Osteocyte (in vitro differentiated cells): Measurements from ENCODE around the gene FCGR1A. TPM values are rescaled to one million over a fixed set of nuclear protein-coding genes. Genes with fewer than 3 reads are reported as not detected.
"Not testable (repeated sequence)": the region's sequence is repeated elsewhere in the genome, so short reads cannot be mapped to it uniquely, and the experiment has no call there.

Experiments used
- DNase-seq: peaks from one replicate; pipeline ENCODE4 v3.0.0; 2021; ENCODE audit warnings: mixed read lengths; ENCODE audit not compliant: unreplicated experiment; ENCODE audit errors: extremely low spot score
- H3K27ac Mint-ChIP-seq: one replicate; pipeline ENCODE4 v1.8.0; 2021; ENCODE audit warnings: mild to moderate bottlenecking, mixed read lengths; ENCODE audit not compliant: unreplicated experiment
- H3K27me3 Mint-ChIP-seq: one replicate; pipeline ENCODE4 v1.8.0; 2021; ENCODE audit warnings: mixed read lengths; ENCODE audit not compliant: unreplicated experiment
- H3K36me3 Mint-ChIP-seq: one replicate; pipeline ENCODE4 v1.8.0; 2021; ENCODE audit warnings: mixed read lengths; ENCODE audit not compliant: unreplicated experiment
- H3K4me1 Mint-ChIP-seq: one replicate; pipeline ENCODE4 v1.8.0; 2021; ENCODE audit warnings: mixed read lengths; ENCODE audit not compliant: unreplicated experiment
- H3K4me3 Mint-ChIP-seq: one replicate; pipeline ENCODE4 v1.8.0; 2021; ENCODE audit warnings: mild to moderate bottlenecking, moderate library complexity, mixed read lengths; ENCODE audit not compliant: unreplicated experiment
- H3K9me3 Mint-ChIP-seq: one replicate; pipeline ENCODE4 v1.8.0; 2021; ENCODE audit warnings: mixed read lengths; ENCODE audit not compliant: unreplicated experiment
- total RNA-seq: library from RNA; stranded (reverse); gene quantifications from 2 replicates; pipeline ENCODE4 v1.2.1, GENCODE V29; 2021
- TF ChIP-seq, protein P1 (sequence below): fragments of 200-600 bp; sonication (generic); IDR thresholded peaks from 2 replicates; pipeline ENCODE4 v1.5.0; 2021; ENCODE audit warnings: antibody characterized with exemption, mild to moderate bottlenecking, moderate library complexity

FCGR1A gene
- total RNA-seq, 1 donor from 2014 or later = not detected

- not testable (repeated sequence) for H3K27me3 Mint-ChIP-seq, DNase-seq, H3K4me3 Mint-ChIP-seq, H3K9me3 Mint-ChIP-seq, H3K36me3 Mint-ChIP-seq, H3K27ac Mint-ChIP-seq, H3K4me1 Mint-ChIP-seq
These were observed 1.4 kb downstream of the FCGR1A start for GRCh38 chr1:149783868-149784267.

GRCh38 chr1:149787688-149788451, 5.4 kb downstream of the FCGR1A start:
- not testable (repeated sequence) for H3K4me1 Mint-ChIP-seq, DNase-seq, H3K36me3 Mint-ChIP-seq, H3K27ac Mint-ChIP-seq, H3K27me3 Mint-ChIP-seq, H3K9me3 Mint-ChIP-seq, H3K4me3 Mint-ChIP-seq

DNA sequence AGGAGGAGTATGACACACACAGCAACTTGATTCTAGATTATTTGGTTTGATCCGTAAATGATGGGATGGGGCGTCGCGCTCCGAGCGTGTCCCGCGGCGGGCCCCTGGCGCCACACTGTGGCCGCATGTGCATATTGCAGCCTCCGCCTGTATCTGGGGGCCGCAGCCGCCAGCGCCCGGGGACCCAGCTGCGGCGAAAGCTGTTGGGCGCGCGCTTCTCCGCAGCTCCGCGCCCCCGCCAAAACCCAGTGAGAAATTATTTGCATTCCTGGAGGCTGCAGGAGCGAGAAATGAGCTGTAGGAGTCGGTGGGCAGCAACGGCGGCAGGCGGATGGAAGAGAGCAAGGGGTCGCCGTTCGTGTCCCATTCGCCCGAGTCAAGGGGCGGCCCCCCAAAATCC, 10.0 kb downstream of the FCGR1A start:
- H3K36me3 Mint-ChIP-seq, H3K4me1 Mint-ChIP-seq, H3K9me3 Mint-ChIP-seq, H3K27me3 Mint-ChIP-seq: not testable (repeated sequence)
- Mint-ChIP-seq H3K4me3 (peak overlapping the region; percentile 97), H3K27ac (peak overlapping the region; percentile 97)
- TF ChIP-seq, protein P1, sequence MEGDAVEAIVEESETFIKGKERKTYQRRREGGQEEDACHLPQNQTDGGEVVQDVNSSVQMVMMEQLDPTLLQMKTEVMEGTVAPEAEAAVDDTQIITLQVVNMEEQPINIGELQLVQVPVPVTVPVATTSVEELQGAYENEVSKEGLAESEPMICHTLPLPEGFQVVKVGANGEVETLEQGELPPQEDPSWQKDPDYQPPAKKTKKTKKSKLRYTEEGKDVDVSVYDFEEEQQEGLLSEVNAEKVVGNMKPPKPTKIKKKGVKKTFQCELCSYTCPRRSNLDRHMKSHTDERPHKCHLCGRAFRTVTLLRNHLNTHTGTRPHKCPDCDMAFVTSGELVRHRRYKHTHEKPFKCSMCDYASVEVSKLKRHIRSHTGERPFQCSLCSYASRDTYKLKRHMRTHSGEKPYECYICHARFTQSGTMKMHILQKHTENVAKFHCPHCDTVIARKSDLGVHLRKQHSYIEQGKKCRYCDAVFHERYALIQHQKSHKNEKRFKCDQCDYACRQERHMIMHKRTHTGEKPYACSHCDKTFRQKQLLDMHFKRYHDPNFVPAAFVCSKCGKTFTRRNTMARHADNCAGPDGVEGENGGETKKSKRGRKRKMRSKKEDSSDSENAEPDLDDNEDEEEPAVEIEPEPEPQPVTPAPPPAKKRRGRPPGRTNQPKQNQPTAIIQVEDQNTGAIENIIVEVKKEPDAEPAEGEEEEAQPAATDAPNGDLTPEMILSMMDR = peak; percentile 61
- DNase-seq = peak; percentile 89

- H3K9me3 Mint-ChIP-seq, H3K36me3 Mint-ChIP-seq, H3K4me1 Mint-ChIP-seq, H3K27me3 Mint-ChIP-seq, H3K27ac Mint-ChIP-seq, H3K4me3 Mint-ChIP-seq: not testable (repeated sequence)
- TF ChIP-seq, protein P1 = peak; percentile 55
- DNase-seq = peak; percentile 91
These were observed 10.5 kb downstream of the FCGR1A start for GRCh38 chr1:149792912-149793515.

DNA sequence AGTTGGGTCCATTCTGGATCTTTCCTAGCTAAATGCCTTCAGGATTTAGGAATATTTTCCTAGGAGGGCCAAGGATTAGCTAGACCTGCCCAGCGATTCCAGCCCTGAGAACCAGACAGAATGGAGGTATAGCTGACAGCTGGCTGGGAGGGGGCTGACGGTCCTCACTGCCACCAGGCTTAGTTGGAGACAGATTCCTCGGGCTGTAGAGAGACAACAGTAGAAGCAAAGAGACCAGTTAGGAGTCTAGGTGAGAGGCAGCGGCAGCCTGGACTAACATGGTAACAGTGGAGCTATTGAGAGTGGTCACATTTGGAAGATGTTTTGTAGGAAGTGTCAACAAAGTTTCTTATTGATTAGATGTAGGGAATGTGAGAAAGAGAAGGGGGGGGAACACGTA, 11.4 kb downstream of the FCGR1A start:
- not testable (repeated sequence) for H3K27me3 Mint-ChIP-seq, H3K4me1 Mint-ChIP-seq, H3K4me3 Mint-ChIP-seq, DNase-seq, H3K36me3 Mint-ChIP-seq, H3K9me3 Mint-ChIP-seq, H3K27ac Mint-ChIP-seq

DNA sequence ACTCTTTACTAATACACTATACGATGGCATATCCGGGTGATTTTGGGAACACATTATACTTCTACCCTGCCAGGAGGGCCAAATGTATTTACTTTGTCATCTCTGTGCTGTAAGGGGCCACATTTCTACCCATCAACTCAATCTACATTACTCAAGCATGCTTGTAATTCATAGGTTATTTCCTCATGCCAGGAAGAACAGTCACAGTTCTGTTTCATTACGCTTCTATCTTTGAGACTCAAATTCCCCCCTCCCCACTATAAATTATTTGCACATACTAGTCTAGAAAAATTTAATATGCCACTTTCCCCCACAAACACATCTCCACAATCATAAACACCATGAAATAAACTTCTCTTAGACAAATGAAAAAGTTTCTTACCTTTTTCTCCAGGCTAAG, 19.1 kb downstream of the FCGR1A start:
- DNase-seq, H3K36me3 Mint-ChIP-seq, H3K27me3 Mint-ChIP-seq, H3K9me3 Mint-ChIP-seq, H3K27ac Mint-ChIP-seq, H3K4me1 Mint-ChIP-seq, H3K4me3 Mint-ChIP-seq: not testable (repeated sequence)

DNA sequence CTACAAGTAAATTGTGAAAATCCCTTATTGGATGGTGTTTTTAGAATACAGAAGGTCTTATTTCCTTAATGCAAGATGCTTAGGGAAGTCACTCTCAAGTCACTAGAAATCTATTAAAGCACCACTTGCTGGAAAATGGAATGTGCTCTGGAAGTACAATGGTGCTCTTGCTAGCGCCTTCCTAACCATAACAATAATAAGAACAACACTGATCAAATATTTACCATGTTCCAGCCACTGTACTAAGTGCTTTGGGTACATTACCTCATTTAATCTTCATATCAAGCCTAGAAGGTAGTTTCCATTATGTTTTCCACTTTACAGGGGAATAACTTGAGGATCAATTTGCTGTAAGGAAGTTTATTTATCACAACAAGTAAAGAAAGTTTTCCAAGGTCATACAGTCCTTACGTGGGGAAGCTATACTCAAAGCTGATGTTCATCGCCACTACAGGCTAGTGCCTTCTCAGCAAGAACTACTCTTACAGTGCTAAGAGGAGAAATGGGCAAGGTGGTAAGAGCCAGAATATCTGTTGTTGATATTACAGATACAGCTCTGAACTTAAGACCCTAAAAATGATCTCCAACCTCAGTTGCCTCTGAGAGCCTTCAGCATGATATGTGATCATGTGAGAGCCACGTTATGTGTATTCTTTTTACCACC, 22.1 kb downstream of the FCGR1A start:
- not testable (repeated sequence) for H3K27me3 Mint-ChIP-seq, H3K36me3 Mint-ChIP-seq, H3K27ac Mint-ChIP-seq, H3K9me3 Mint-ChIP-seq, H3K4me1 Mint-ChIP-seq, H3K4me3 Mint-ChIP-seq, DNase-seq

GRCh38 chr1:149810697-149811405, 28.4 kb downstream of the FCGR1A start:
- not testable (repeated sequence) for DNase-seq, H3K27ac Mint-ChIP-seq, H3K36me3 Mint-ChIP-seq, H3K27me3 Mint-ChIP-seq, H3K9me3 Mint-ChIP-seq, H3K4me1 Mint-ChIP-seq
- H3K4me3 Mint-ChIP-seq = peak overlapping the region; percentile 14

- not testable (repeated sequence) for H3K9me3 Mint-ChIP-seq
These were observed 29.0 kb downstream of the FCGR1A start for GRCh38 chr1:149811514-149811889.

More at GRCh38 chr1:149811514-149811889, 29.0 kb downstream of the FCGR1A start:
- H3K4me3 Mint-ChIP-seq = peak overlapping the region; percentile 82
- not testable (repeated sequence) for H3K27me3 Mint-ChIP-seq, H3K4me1 Mint-ChIP-seq, DNase-seq, H3K36me3 Mint-ChIP-seq
- peak overlapping the region; percentile 52 for H3K27ac Mint-ChIP-seq
